KMS-11 (cell line): ENCODE results near the gene TET3.

ENCODE experiments used
- H2AFZ ChIP-seq: fragments of 200-600 bp; sonication (generic); 2 replicates; pipeline ENCODE4 v1.6.1; 2016; ENCODE audit warnings: antibody characterized with exemption, mixed run types, low read depth
- H3K27ac ChIP-seq: fragments of 200-600 bp; sonication (generic); 2 replicates; pipeline ENCODE4 v1.6.1; 2016; ENCODE audit warnings: mild to moderate bottlenecking, mixed run types
- H3K27me3 ChIP-seq: fragments of 200-600 bp; sonication (generic); 2 replicates; pipeline ENCODE4 v1.6.1; 2017; ENCODE audit warnings: mild to moderate bottlenecking, low read depth, mixed run types, moderate library complexity; ENCODE audit not compliant: insufficient read depth
- H3K36me3 ChIP-seq: fragments of 200-600 bp; sonication (generic); 2 replicates; pipeline ENCODE4 v1.6.1; 2017; ENCODE audit warnings: mild to moderate bottlenecking, mixed run types; ENCODE audit not compliant: insufficient read depth
- H3K4me1 ChIP-seq: fragments of 200-600 bp; sonication (generic); 2 replicates; pipeline ENCODE4 v1.6.1; 2016; ENCODE audit warnings: mild to moderate bottlenecking, low read depth, mixed run types; ENCODE audit not compliant: poor library complexity, severe bottlenecking
- H3K4me2 ChIP-seq: fragments of 200-600 bp; sonication (generic); 2 replicates; pipeline ENCODE4 v1.7.0; 2016; ENCODE audit warnings: mild to moderate bottlenecking, mixed run types
- H3K4me3 ChIP-seq: fragments of 200-600 bp; sonication (generic); IDR thresholded peaks from 2 replicates; pipeline ENCODE4 v1.6.1; 2017; ENCODE audit warnings: low read depth, low read length, mixed read lengths; ENCODE audit not compliant: insufficient read depth
- H3K79me2 ChIP-seq: fragments of 200-600 bp; sonication (generic); 2 replicates; pipeline ENCODE4 v1.6.1; 2016; ENCODE audit warnings: low read depth, mixed run types; ENCODE audit not compliant: insufficient read depth
- H3K9ac ChIP-seq: fragments of 200-600 bp; sonication (generic); 2 replicates; pipeline ENCODE4 v1.6.1; 2016; ENCODE audit warnings: mild to moderate bottlenecking, mixed run types
- H4K20me1 ChIP-seq: fragments of 200-600 bp; sonication (generic); 2 replicates; pipeline ENCODE4 v1.6.1; 2016; ENCODE audit warnings: mild to moderate bottlenecking, mixed run types; ENCODE audit not compliant: insufficient read depth
- CTCF ChIP-seq: fragments of 200-600 bp; sonication (generic); conservative IDR thresholded peaks from 2 replicates; pipeline ENCODE4 v1.6.1; 2017; ENCODE audit warnings: low read depth, mild to moderate bottlenecking, antibody characterized with exemption, low read length, moderate library complexity, mixed read lengths

The TET3 gene

DNA sequence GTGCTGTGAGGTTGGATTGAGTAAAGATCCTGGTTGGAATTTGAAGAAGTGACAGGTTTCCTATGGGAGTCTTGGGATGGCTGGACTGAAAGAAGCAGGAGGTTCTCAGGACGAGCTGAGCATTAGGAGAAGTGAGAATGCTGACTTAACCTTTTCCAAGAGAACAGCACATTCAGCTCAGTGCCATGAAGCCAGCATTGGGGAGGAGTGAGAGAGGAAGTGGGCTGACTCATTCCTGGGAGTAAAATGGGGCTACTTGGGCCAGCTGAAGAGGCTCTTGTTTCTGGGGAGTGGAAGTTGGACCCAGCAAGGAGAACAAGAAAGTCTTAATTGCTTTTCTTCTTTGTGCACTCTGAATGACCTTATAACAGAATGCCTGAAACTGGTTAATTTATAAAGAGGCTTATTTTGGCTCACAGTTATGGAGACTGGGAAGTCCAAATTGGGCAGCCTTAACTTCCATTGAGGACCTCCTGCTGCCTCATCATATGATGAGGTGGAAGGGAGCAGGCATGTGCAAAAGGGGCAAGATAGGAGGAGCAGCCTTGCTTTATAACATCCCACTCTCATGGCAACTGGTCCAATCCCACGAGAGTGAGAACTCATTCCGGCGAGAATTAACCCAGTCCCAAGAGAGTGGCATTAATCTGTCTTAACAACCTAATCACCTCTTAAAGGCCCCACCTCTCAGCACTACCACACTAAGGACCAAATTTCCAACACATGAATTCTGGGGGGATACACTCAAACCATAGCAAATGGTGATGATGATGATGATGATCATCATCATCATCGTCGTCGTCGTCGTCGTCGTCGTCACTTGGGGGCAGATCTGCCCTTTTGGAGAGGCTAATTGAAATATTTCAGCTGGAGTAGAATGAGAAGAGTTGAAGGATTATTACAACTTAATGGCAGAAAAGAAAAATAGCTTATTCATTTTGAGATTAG, 31.9 kb upstream of the TET3 start:
- Histone ChIP-seq H3K9ac (no peak overlapping the region), H3K4me1 (no peaks in the 10 kb centered on the region), H2AFZ (no peak overlapping the region), H3K4me2 (no peak overlapping the region), H4K20me1 (no peaks in the 10 kb centered on the region), H3K36me3 (peaks cover 16% of the 10 kb centered on the region; the same call in 1 of the 2 replicates), H3K79me2 (no peaks in the 10 kb centered on the region), H3K27ac (no peak overlapping the region), H3K4me3 (no peak overlapping the region), H3K27me3 (no peaks in the 10 kb centered on the region)
- no peak for TF ChIP-seq CTCF

DNA sequence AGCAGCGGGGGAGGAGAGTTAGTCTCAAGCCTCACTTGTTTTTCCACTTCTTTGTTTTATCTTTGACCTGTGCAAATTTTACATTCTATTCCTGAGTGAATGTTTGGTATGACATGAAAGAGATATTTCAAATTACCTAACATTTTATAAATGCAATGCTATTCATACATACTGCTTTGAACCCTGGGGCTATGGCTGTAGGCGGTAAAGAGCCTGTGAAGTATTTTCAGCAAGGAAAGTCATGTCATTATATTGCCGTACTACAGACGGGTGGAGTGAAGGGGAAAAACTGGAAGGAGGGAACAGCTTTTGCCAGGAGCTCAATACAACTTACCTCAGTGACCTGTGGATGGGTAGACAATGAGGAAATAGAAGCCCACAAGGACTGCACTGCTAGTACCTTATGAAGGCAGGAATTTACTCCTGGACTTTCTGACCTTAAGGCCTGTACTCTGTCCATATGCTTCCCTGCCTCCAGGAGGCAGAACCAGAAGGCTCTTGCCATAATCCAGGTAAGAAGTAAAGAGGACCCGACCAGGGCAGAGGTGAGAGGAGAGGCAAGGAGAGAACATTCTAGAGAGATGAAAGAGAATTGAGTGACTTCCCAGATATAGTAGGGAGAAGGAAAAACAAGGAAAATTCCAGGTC, 28.4 kb upstream of the TET3 start:
- H3K27ac ChIP-seq = no peak overlapping the region
- H3K4me2 ChIP-seq = no peak overlapping the region
- H4K20me1 ChIP-seq = no peaks in the 10 kb centered on the region
- H3K79me2 ChIP-seq = no peaks in the 10 kb centered on the region
- no peak overlapping the region for H2AFZ ChIP-seq
- H3K9ac ChIP-seq = no peak overlapping the region
- no peaks in the 10 kb centered on the region for H3K4me1 ChIP-seq
- H3K36me3 ChIP-seq = peaks cover 5% of the 10 kb centered on the region; the same call in 1 of the 2 replicates
- no peak overlapping the region for H3K4me3 ChIP-seq
- no peak for TF ChIP-seq CTCF
- H3K27me3 ChIP-seq = no peaks in the 10 kb centered on the region

DNA sequence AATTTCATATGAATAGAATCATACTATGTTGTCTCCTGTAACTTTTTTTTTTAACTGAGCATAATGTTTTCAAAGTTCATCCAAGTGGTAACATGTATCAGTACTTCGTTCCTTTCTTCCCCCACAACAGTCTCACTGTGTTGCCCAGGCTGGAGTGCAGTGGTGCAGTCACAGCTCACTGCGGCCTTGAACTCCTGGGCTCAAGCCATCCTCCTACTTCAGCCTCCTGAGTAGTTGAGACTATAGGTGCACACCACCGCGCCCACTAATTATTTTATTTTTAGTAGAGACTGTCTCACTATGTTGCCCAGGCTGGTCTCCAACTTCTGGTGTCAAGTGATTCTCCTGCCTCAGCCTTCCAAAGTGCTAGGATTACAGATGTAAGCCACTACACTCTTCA, 23.4 kb upstream of the TET3 start:
- H3K4me1 ChIP-seq = no peaks in the 10 kb centered on the region
- no peak overlapping the region for H3K4me2 ChIP-seq
- no peak overlapping the region for H3K4me3 ChIP-seq
- H3K27me3 ChIP-seq = no peaks in the 10 kb centered on the region
- TF ChIP-seq CTCF = no peak
- no peaks in the 10 kb centered on the region for H3K79me2 ChIP-seq
- no peaks in the 10 kb centered on the region; the same call in 1 of the 2 replicates for H3K36me3 ChIP-seq
- no peak overlapping the region for H3K27ac ChIP-seq
- no peak overlapping the region for H3K9ac ChIP-seq
- H2AFZ ChIP-seq = no peak overlapping the region
- H4K20me1 ChIP-seq = no peaks in the 10 kb centered on the region

DNA sequence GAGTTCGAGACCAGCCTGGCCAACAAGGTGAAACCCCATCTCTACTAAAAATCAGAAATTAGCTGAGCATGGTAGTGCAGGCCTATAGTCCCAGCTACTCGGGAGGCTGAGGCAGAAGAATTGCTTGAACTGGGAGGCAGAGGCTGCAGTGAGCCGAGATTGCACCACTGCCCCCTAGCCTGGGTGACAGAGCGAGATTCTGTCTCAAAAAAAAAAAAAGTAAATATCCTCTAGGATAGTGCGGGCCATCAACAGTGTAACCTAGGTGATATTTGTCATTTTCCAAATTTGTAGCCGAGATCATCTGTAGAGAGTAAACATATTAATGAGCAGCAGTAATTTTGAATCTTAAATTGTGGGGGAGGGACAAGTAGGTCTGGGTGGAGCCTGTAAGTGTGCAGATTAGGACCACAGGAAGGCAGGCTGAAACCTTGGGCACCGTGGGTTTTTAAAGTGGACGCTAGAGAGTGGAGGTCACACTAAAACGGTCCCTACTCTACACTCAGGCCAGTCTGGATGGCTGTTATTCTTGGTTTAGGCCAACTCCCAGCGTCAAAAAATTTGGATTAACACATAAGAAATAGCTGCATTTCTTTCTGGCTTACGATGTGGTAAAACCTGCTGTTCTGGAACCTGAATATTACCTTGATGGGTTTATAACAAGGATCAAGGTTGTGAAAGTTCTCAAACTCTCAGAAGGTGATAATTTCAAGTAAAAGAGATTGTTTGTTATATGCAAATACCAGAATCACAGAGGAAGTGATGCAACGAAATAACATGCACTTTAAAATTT, 22.7 kb upstream of the TET3 start:
- no peaks in the 10 kb centered on the region for H4K20me1 ChIP-seq
- H3K9ac ChIP-seq = no peak overlapping the region
- H3K4me2 ChIP-seq = no peak overlapping the region
- no peaks in the 10 kb centered on the region; the same call in 1 of the 2 replicates for H3K36me3 ChIP-seq
- no peak overlapping the region for H3K4me3 ChIP-seq
- H2AFZ ChIP-seq = no peak overlapping the region
- no peak overlapping the region for H3K27ac ChIP-seq
- H3K27me3 ChIP-seq = no peaks in the 10 kb centered on the region
- H3K4me1 ChIP-seq = no peaks in the 10 kb centered on the region
- no peak for TF ChIP-seq CTCF
- H3K79me2 ChIP-seq = no peaks in the 10 kb centered on the region
